Thyroid gland (tissue), 4 donors: Measurements from ENCODE around the gene ABCC9.

Source experiments
- CTCF ChIP-seq, 6 experiments: fragments of 200-600 bp in 3 of 6; fragments of 450-650 bp in 3 of 6; sonication (generic) in 3 of 6; IDR thresholded peaks; one replicate each; pipeline ENCODE4 v1.5.1; 2016 to 2019; ENCODE audit warnings: antibody characterized with exemption in 6 of 6, mild to moderate bottlenecking in 2 of 6, inconsistent platforms in 1 of 6, moderate library complexity in 1 of 6
- POLR2A ChIP-seq, 2 donors: fragments of 450-650 bp; IDR thresholded peaks; one replicate each; pipeline ENCODE4 v1.6.1; 2017; ENCODE audit warnings: antibody characterized with exemption in 2 of 2, mild to moderate bottlenecking in 2 of 2, moderate library complexity in 1 of 2

GRCh38 chr12:21860534-21860933, 80.7 kb downstream of the ABCC9 start:
- TF ChIP-seq CTCF (IDR thresholded peaks at IDR 0.05), result no peak
- no peak for TF ChIP-seq POLR2A (IDR thresholded peaks at IDR 0.05)
